Measurements from ENCODE around the gene ATG2B. TPM values are rescaled to one million over a fixed set of nuclear protein-coding genes. Genes with fewer than 3 reads are reported as not detected.

ATG2B gene
- total and polyA plus RNA-seq, 3 donors from 2014 or later = 42.7 to 74.9 (median 44.8) TPM

DNA sequence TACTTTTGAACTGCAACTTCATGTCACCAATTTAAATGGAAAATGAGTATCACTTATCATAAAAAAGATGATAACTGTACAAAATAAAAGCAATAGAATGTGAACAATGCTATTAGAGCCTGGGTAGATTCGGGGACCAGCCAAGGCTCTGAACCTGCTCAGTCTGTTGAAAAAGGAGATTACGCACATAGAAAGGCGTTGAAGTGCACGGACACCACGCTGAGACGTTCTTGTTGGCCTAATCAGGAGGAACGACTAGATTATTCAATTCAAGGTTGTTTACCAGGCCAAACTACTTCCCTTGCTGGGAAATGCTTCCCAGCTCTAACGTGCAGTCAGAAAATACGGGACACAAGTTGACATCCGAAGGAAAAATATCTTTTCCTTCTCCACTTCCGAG lies 130.6 kb downstream of the ATG2B start:
- Histone ChIP-seq H3K9me3 (no peaks in the 10 kb centered on the region), H3K27ac (no peak overlapping the region), H3K27me3 (no peaks in the 10 kb centered on the region), H3K4me3 (no peak overlapping the region), H3K36me3 (ENCODE audit: low read depth, missing control alignments) (no peaks in the 10 kb centered on the region), H3K4me1 (no peaks in the 10 kb centered on the region)
- 70 to 80% methylated on average over 11 of the region's 11 CpGs for WGBS, 2 donors
- DNase-seq = no peak
- TF ChIP-seq, protein P1, sequence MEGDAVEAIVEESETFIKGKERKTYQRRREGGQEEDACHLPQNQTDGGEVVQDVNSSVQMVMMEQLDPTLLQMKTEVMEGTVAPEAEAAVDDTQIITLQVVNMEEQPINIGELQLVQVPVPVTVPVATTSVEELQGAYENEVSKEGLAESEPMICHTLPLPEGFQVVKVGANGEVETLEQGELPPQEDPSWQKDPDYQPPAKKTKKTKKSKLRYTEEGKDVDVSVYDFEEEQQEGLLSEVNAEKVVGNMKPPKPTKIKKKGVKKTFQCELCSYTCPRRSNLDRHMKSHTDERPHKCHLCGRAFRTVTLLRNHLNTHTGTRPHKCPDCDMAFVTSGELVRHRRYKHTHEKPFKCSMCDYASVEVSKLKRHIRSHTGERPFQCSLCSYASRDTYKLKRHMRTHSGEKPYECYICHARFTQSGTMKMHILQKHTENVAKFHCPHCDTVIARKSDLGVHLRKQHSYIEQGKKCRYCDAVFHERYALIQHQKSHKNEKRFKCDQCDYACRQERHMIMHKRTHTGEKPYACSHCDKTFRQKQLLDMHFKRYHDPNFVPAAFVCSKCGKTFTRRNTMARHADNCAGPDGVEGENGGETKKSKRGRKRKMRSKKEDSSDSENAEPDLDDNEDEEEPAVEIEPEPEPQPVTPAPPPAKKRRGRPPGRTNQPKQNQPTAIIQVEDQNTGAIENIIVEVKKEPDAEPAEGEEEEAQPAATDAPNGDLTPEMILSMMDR (IDR thresholded peaks at IDR 0.05) = no peak
- intact Hi-C loops (cut with DNase I; ENCODE audit: low total_unique reads) = no loop called here

DNA sequence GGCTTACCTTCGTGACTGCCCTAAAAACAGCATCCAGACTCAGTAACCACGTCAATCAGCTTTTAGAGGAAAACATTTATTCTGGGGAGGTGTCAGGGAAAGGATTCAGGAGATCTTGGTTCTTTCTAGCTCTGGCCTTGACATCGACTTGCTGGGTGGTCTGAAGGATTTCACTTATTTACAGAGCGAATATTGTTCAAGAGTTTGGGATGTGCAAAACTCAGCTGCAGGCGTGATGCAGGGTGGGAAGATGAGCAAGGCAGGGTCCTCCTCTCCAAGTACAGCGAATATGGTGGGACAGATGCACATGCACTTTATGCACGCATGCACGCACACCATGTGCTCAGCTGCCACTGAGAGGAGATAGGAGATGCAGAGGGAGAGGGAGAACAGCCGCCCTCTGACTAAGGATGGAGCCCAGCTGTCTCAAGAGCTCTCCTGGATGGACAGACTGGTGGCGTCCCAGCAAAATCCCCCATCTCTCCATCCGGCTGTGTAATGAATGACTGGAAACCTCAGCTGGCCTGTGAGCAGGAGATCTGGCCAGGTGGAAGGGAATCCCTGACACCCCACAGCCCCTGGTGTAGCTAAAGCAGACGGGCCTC lies 131.5 kb downstream of the ATG2B start:
- intact Hi-C loops (cut with DNase I; ENCODE audit: low total_unique reads) = no loop called here
- Histone ChIP-seq H3K4me3 (no peak overlapping the region), H3K27me3 (no peaks in the 10 kb centered on the region), H3K27ac (no peak overlapping the region), H3K9me3 (no peaks in the 10 kb centered on the region), H3K36me3 (ENCODE audit: low read depth, missing control alignments) (no peaks in the 10 kb centered on the region), H3K4me1 (no peaks in the 10 kb centered on the region)
- no peak for DNase-seq
- 61 to 70% methylated on average over 8 to 12 of the region's 12 CpGs for WGBS, 2 donors
- TF ChIP-seq, protein P1 (IDR thresholded peaks at IDR 0.05) = no peak

DNA sequence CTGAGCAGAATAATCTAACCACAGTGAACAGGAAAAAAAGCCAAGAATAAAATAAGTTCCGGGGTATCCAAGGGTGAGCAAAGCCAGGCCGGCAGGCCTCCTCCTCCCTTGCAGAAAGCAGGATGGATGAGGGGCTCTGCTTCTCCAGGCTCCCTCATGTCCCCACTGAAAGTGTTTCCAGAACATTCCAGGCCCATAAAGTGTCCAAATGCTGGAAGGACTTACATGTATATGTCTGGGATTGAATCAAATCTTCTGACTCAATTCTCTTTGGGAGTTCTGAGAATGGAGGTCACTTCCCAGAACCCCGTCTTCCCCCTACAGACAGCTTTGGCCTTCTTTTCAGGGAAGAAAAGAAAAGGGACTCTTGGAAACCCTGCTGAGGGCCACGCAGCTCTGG lies 132.1 kb downstream of the ATG2B start:
- no peak for DNase-seq
- Histone ChIP-seq H3K27me3 (no peaks in the 10 kb centered on the region), H3K4me3 (no peak overlapping the region), H3K9me3 (no peaks in the 10 kb centered on the region), H3K36me3 (ENCODE audit: low read depth, missing control alignments) (no peaks in the 10 kb centered on the region), H3K27ac (no peak overlapping the region), H3K4me1 (no peaks in the 10 kb centered on the region)
- 69 to 70% methylated on average over 4 of the region's 4 CpGs for WGBS, 2 donors
- TF ChIP-seq, protein P1 (IDR thresholded peaks at IDR 0.05) = no peak
- no peak for TF ChIP-seq POLR2A (IDR thresholded peaks at IDR 0.05)
- intact Hi-C loops (cut with DNase I; ENCODE audit: low total_unique reads) = no loop called here

DNA sequence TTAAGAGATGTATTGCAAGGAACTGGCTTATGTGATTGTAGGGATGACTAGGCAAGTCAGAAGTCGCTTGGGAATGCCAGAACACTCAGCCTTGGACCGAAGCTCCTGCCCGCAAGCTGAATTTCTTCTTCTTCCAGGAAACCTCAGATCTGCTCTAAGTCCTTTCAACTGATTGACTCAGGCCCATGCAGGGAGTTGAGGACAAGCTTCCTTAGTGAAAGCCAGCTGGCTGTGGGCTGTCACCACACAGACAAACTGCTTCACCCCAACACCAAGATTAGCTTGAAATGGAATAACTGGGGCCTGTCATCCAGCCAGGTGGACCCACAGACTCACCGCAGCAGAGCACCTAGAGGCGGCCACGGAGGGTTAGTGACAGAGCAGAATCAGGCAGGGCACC lies 133.8 kb downstream of the ATG2B start:
- TF ChIP-seq, protein P1 (IDR thresholded peaks at IDR 0.05) = no peak
- 93 to 98% methylated on average over 6 of the region's 6 CpGs for WGBS, 2 donors
- no peaks in the 10 kb centered on the region for H3K27me3 ChIP-seq
- H3K4me3 ChIP-seq = no peak overlapping the region
- no peak for DNase-seq
- H3K36me3 ChIP-seq (ENCODE audit: low read depth, missing control alignments) = no peaks in the 10 kb centered on the region
- intact Hi-C loops (cut with DNase I; ENCODE audit: low total_unique reads) = no loop called here
- H3K27ac ChIP-seq = no peak overlapping the region
- H3K4me1 ChIP-seq = no peaks in the 10 kb centered on the region
- H3K9me3 ChIP-seq = no peaks in the 10 kb centered on the region

Small RNA genes lying within 50 kb of the gene (small RNA-seq; reads per million reads assigned to genes)
- 0 to 0.09 reads per million in 2 donors for gene RNU2-33P

Other genes starting within 250 kb of the ATG2B start
- gene BDKRB2, start 158.5 kb downstream of the ATG2B start, total RNA-seq = under 1 TPM; 0.63 to 0.87 TPM
- gene BDKRB2, start 158.5 kb downstream of the ATG2B start, polyA plus RNA-seq (ENCODE audit: insufficient read depth, low read depth, low replicate concordance) = 2.9 TPM
- gene BDKRB1, start 107.1 kb downstream of the ATG2B start, total RNA-seq = 1 to 10 TPM; 3.3 to 3.4 TPM
- 4.9 TPM for gene BDKRB1, start 107.1 kb downstream of the ATG2B start, polyA plus RNA-seq (ENCODE audit: insufficient read depth, low read depth, low replicate concordance)
- gene GSKIP, start 185 bp upstream of the ATG2B start, total RNA-seq = 10 to 100 TPM; 11.2 to 25.4 TPM
- 68.3 TPM for gene GSKIP, start 185 bp upstream of the ATG2B start, polyA plus RNA-seq (ENCODE audit: insufficient read depth, low read depth, low replicate concordance)
- gene AK7, start 28.8 kb upstream of the ATG2B start, total RNA-seq = 1 to 10 TPM; 8.5 to 8.8 TPM
- 16.3 TPM for gene AK7, start 28.8 kb upstream of the ATG2B start, polyA plus RNA-seq (ENCODE audit: insufficient read depth, low read depth, low replicate concordance)
- gene PAPOLA, start 139.0 kb upstream of the ATG2B start, total RNA-seq = 100 to 1,000 TPM; 194 to 255 TPM
- 166 TPM for gene PAPOLA, start 139.0 kb upstream of the ATG2B start, polyA plus RNA-seq (ENCODE audit: insufficient read depth, low read depth, low replicate concordance)